Measurements from ENCODE around the gene NHSL1.

The NHSL1 gene

GRCh38 chr6:138382498-138383265 lies 116.6 kb downstream of the NHSL1 start:
- Histone ChIP-seq H3K4me2 (ENCODE audit: insufficient read depth, low read length) (no peak overlapping the region), H3K9me3 (ENCODE audit: insufficient read depth, low read length, severe bottlenecking) (no peaks in the 10 kb centered on the region), H3K27me3 (ENCODE audit: insufficient read depth, low read length, poor library complexity) (peaks cover 12% of the 10 kb centered on the region), H2AFZ (ENCODE audit: low read depth, low read length) (no peak overlapping the region), H3K27ac (ENCODE audit: low read length) (no peak overlapping the region), H3K4me3 (ENCODE audit: low read depth in 1 of 2, low read length in 2 of 2) (no peak overlapping the region), H3K9ac (ENCODE audit: low read depth, low read length) (no peak overlapping the region), H3K36me3 (ENCODE audit: insufficient read depth, low read length) (no peaks in the 10 kb centered on the region), H4K20me1 (ENCODE audit: insufficient read depth, low read length) (no peaks in the 10 kb centered on the region), H3K79me2 (ENCODE audit: insufficient read depth, low read length) (no peaks in the 10 kb centered on the region), H3K4me1 (ENCODE audit: insufficient read depth, low read length) (no peaks in the 10 kb centered on the region)
- DNase-seq: no peak
- ATAC-seq (ENCODE audit: insufficient read depth, low read depth): no peak
- TF ChIP-seq EZH2 (IDR thresholded peaks at IDR 0.05; ENCODE audit: borderline replicate concordance, low read depth, low read length, severe bottlenecking): no peak
- TF ChIP-seq, protein P1, sequence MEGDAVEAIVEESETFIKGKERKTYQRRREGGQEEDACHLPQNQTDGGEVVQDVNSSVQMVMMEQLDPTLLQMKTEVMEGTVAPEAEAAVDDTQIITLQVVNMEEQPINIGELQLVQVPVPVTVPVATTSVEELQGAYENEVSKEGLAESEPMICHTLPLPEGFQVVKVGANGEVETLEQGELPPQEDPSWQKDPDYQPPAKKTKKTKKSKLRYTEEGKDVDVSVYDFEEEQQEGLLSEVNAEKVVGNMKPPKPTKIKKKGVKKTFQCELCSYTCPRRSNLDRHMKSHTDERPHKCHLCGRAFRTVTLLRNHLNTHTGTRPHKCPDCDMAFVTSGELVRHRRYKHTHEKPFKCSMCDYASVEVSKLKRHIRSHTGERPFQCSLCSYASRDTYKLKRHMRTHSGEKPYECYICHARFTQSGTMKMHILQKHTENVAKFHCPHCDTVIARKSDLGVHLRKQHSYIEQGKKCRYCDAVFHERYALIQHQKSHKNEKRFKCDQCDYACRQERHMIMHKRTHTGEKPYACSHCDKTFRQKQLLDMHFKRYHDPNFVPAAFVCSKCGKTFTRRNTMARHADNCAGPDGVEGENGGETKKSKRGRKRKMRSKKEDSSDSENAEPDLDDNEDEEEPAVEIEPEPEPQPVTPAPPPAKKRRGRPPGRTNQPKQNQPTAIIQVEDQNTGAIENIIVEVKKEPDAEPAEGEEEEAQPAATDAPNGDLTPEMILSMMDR (IDR thresholded peaks at IDR 0.05; ENCODE audit: borderline replicate concordance, extremely low read depth, low read length, poor library complexity, severe bottlenecking): peak; percentile 8

- ATAC-seq (ENCODE audit: insufficient read depth, low read depth) (no peak), DNase-seq (no peak)
- no peak overlapping the region for H3K9ac ChIP-seq (ENCODE audit: low read depth, low read length)
- H3K27ac ChIP-seq (ENCODE audit: low read length): no peak overlapping the region
- no peaks in the 10 kb centered on the region for H3K9me3 ChIP-seq (ENCODE audit: insufficient read depth, low read length, severe bottlenecking)
- no peak overlapping the region for H3K4me2 ChIP-seq (ENCODE audit: insufficient read depth, low read length)
- TF ChIP-seq, protein P1 (IDR thresholded peaks at IDR 0.05; ENCODE audit: borderline replicate concordance, extremely low read depth, low read length, poor library complexity, severe bottlenecking): no peak
- TF ChIP-seq EZH2 (IDR thresholded peaks at IDR 0.05; ENCODE audit: borderline replicate concordance, low read depth, low read length, severe bottlenecking): no peak
- no peaks in the 10 kb centered on the region for H4K20me1 ChIP-seq (ENCODE audit: insufficient read depth, low read length)
- H2AFZ ChIP-seq (ENCODE audit: low read depth, low read length): no peak overlapping the region
- no peaks in the 10 kb centered on the region for H3K36me3 ChIP-seq (ENCODE audit: insufficient read depth, low read length)
- H3K27me3 ChIP-seq (ENCODE audit: insufficient read depth, low read length, poor library complexity): peaks cover 13% of the 10 kb centered on the region
- H3K79me2 ChIP-seq (ENCODE audit: insufficient read depth, low read length): no peaks in the 10 kb centered on the region
- H3K4me1 ChIP-seq (ENCODE audit: insufficient read depth, low read length): no peaks in the 10 kb centered on the region
- H3K4me3 ChIP-seq (ENCODE audit: low read depth in 1 of 2, low read length in 2 of 2): no peak overlapping the region
Observed at GRCh38 chr6:138378463-138378862, 120.8 kb downstream of the NHSL1 start.

GRCh38 chr6:138377844-138378243 lies 121.5 kb downstream of the NHSL1 start, which contains the start of gene SMIM28:
Gene SMIM28, plus strand, starts transcription at chr6:138377905. Its CDS starts 168 bp downstream, at chr6:138378073.
- no peak within 1 kb of the TSS for H3K9ac ChIP-seq (ENCODE audit: low read depth, low read length)
- H3K4me1 ChIP-seq (ENCODE audit: insufficient read depth, low read length): no peaks in the 10 kb centered on the region
- TF ChIP-seq, protein P1 (IDR thresholded peaks at IDR 0.05; ENCODE audit: borderline replicate concordance, extremely low read depth, low read length, poor library complexity, severe bottlenecking): no peak
- no peak for TF ChIP-seq EZH2 (IDR thresholded peaks at IDR 0.05; ENCODE audit: borderline replicate concordance, low read depth, low read length, severe bottlenecking)
- H3K9me3 ChIP-seq (ENCODE audit: insufficient read depth, low read length, severe bottlenecking): no peaks in the 10 kb centered on the region
- no peak within 1 kb of the TSS for H3K4me3 ChIP-seq (ENCODE audit: low read depth in 1 of 2, low read length in 2 of 2)
- no peaks in the 10 kb centered on the region for H3K36me3 ChIP-seq (ENCODE audit: insufficient read depth, low read length)
- no peaks in the 10 kb centered on the region for H3K79me2 ChIP-seq (ENCODE audit: insufficient read depth, low read length)
- no peak for ATAC-seq (ENCODE audit: insufficient read depth, low read depth)
- DNase-seq: no peak
- no peak within 1 kb of the TSS for H3K27ac ChIP-seq (ENCODE audit: low read length)
- H3K27me3 ChIP-seq (ENCODE audit: insufficient read depth, low read length, poor library complexity): peaks cover 13% of the 10 kb centered on the region
- no peak within 1 kb of the TSS for H3K4me2 ChIP-seq (ENCODE audit: insufficient read depth, low read length)
- H2AFZ ChIP-seq (ENCODE audit: low read depth, low read length): no peak within 1 kb of the TSS
- no peaks in the 10 kb centered on the region for H4K20me1 ChIP-seq (ENCODE audit: insufficient read depth, low read length)
